Neuronal stem cell (in vitro differentiated cells): ENCODE results near the gene NAV2.
A peak's percentile ranks its signal among the peaks of the same experiment; 100 is the strongest.

Source experiments
- DNase-seq: peaks from one replicate; pipeline ENCODE4 v3.0.0-alpha.2; 2013; ENCODE audit warnings: low spot score
- H2AFZ ChIP-seq: one replicate; pipeline ENCODE4 v1.6.1; 2013; ENCODE audit warnings: mild to moderate bottlenecking, low read length, inconsistent platforms
- H2AK5ac ChIP-seq: 2 replicates; pipeline ENCODE4 v1.6.1; 2013; ENCODE audit warnings: low read depth, mild to moderate bottlenecking, inconsistent platforms, low read length, moderate library complexity, mixed read lengths
- H2BK120ac ChIP-seq: 2 replicates; pipeline ENCODE4 v1.6.1; 2013; ENCODE audit warnings: low read depth, mild to moderate bottlenecking, inconsistent platforms, low read length, moderate library complexity, mixed read lengths
- H2BK12ac ChIP-seq: one replicate; pipeline ENCODE4 v1.6.1; 2013; ENCODE audit warnings: low read length, inconsistent platforms
- H2BK15ac ChIP-seq: 2 replicates; pipeline ENCODE4 v1.6.1; 2013; ENCODE audit warnings: mild to moderate bottlenecking, low read length, inconsistent platforms, mixed read lengths
- H2BK5ac ChIP-seq: one replicate; pipeline ENCODE4 v1.6.1; 2013; ENCODE audit warnings: inconsistent platforms, mild to moderate bottlenecking, low read length, moderate library complexity
- H3K14ac ChIP-seq: one replicate; pipeline ENCODE4 v1.6.1; 2013; ENCODE audit warnings: low read length, inconsistent platforms
- H3K18ac ChIP-seq: 2 replicates; pipeline ENCODE4 v1.6.1; 2013; ENCODE audit warnings: low read length, inconsistent platforms
- H3K23ac ChIP-seq: 2 replicates; pipeline ENCODE4 v1.6.1; 2013; ENCODE audit warnings: low read depth, mild to moderate bottlenecking, mixed read lengths, low read length, inconsistent platforms; ENCODE audit not compliant: poor library complexity
- H3K27ac ChIP-seq: replicated peaks from 3 replicates; pipeline ENCODE4 v1.5.1; 2013; ENCODE audit warnings: low read length, inconsistent platforms
- H3K27me3 ChIP-seq, 3 experiments: 2 replicates each; pipeline ENCODE4 v1.6.1; 2013; ENCODE audit warnings: low read length in 3 of 3, mild to moderate bottlenecking in 2 of 3, inconsistent platforms in 1 of 3, low read depth in 1 of 3, mixed read lengths in 1 of 3, moderate library complexity in 1 of 3; ENCODE audit not compliant: control insufficient read depth in 3 of 3, insufficient read depth in 3 of 3
- H3K36me3 ChIP-seq, 2 donors: replicated peaks in 1 of 2; 2 replicates each; pipeline ENCODE4 v1.6.1; 2013; ENCODE audit warnings: low read length in 2 of 2; ENCODE audit not compliant: control insufficient read depth in 2 of 2, insufficient read depth in 2 of 2
- H3K4ac ChIP-seq: 2 replicates; pipeline ENCODE4 v1.6.1; 2013; ENCODE audit warnings: inconsistent platforms, mild to moderate bottlenecking, low read length, moderate library complexity
- H3K4me1 ChIP-seq, 2 donors: 1 replicate in 1 of 2; 2 replicates in 1 of 2; pipeline ENCODE4 v1.6.1; 2013; ENCODE audit warnings: low read length in 2 of 2, low read depth in 1 of 2; ENCODE audit not compliant: control insufficient read depth in 2 of 2, insufficient read depth in 1 of 2
- H3K4me2 ChIP-seq: one replicate; pipeline ENCODE4 v1.6.1; 2013; ENCODE audit warnings: mild to moderate bottlenecking, low read length, inconsistent platforms; ENCODE audit not compliant: insufficient read depth, poor library complexity, severe bottlenecking
- H3K4me3 ChIP-seq, 2 donors: 2 replicates each; pipeline ENCODE4 v1.5.1; 2013; ENCODE audit warnings: low read length in 2 of 2, mild to moderate bottlenecking in 2 of 2, inconsistent platforms in 1 of 2, moderate library complexity in 1 of 2
- H3K79me1 ChIP-seq: one replicate; pipeline ENCODE4 v1.6.1; 2013; ENCODE audit warnings: low read depth, mild to moderate bottlenecking, inconsistent platforms, low read length, moderate library complexity
- H3K9ac ChIP-seq: one replicate; pipeline ENCODE4 v1.6.1; 2013; ENCODE audit warnings: mild to moderate bottlenecking, low read depth, low read length, inconsistent platforms; ENCODE audit not compliant: poor library complexity
- H3K9me3 ChIP-seq, 2 donors: replicated peaks in 1 of 2; 2 replicates each; pipeline versions ENCODE3 to v1.6.1; 2013; ENCODE audit warnings: low read length in 2 of 2, mild to moderate bottlenecking in 2 of 2, inconsistent platforms in 1 of 2, low read depth in 1 of 2, mixed read lengths in 1 of 2, moderate library complexity in 1 of 2; ENCODE audit not compliant: control insufficient read depth in 2 of 2, insufficient read depth in 1 of 2
- H4K8ac ChIP-seq: one replicate; pipeline ENCODE4 v1.6.1; 2013; ENCODE audit warnings: low read depth, mild to moderate bottlenecking, inconsistent platforms, low read length, moderate library complexity
- H4K91ac ChIP-seq: one replicate; pipeline ENCODE4 v1.6.1; 2013; ENCODE audit warnings: low read length, low read depth, mild to moderate bottlenecking, inconsistent platforms; ENCODE audit not compliant: poor library complexity
- WGBS, 2 donors: extraction: QIAGEN DNeasy Blood & Tissue Kit; methylation state at CpG; one replicate each; pipeline ENCODE4 v1.1.7; 2013; ENCODE audit warnings: missing lambda C conversion rate in 2 of 2, mixed read lengths in 1 of 2; ENCODE audit not compliant: insufficient read length in 2 of 2, insufficient replicate concordance in 1 of 2; ENCODE audit errors: extremely low coverage in 2 of 2; 5-methylcytosine and 5-hydroxymethylcytosine counted together

Gene NAV2

DNA sequence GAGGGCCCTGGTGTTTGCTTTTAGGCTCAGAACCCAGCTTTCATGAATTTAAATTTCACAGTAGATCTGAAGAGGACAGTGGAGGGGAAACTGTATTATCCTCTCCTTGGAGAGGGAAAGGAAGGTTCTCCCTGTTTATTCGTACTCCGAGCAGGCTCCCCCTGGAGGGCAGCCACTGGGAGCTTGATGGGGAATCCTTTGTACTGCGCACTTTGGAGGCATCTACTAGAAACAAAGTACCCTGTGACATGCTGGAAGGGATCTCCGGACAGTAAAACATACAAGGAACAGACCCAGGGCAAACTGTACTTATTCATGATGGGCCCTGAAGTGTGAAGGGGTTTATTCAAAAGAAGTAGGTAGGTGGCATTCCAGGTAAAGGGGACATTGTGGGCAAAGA lies 27.2 kb downstream of the NAV2 start:
- no peaks in the 10 kb centered on the region for H3K36me3 ChIP-seq

DNA sequence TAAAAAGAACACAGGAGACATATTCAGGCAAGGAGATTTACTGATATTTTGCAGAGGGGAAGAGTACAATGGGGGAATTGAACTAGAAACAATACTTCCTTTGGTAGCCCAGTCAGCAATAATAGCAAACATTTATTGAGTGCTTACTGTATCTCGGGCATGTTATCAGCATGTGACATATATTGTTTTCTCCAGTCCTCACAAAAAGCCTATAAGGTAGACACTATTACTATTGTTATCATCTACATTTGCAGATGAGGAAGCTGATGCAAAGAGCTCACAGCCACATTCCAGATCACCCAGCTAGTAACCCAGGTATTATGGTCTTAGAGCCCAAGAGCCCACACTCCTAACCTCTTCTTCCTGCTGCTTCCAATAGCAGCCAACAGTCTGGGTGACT lies 27.9 kb downstream of the NAV2 start:
- Histone ChIP-seq H3K27ac (no peak overlapping the region), H4K91ac (no peak overlapping the region), H3K9ac (no peak overlapping the region), H3K23ac (no peak overlapping the region), H3K4me1 (peaks cover 6 to 19% of the 10 kb centered on the region in 2 donors), H2BK15ac (no peak overlapping the region), H3K79me1 (no peaks in the 10 kb centered on the region), H3K4me3 (no peak overlapping the region), H2AK5ac (no peak overlapping the region), H3K4ac (no peak overlapping the region), H2AFZ (no peak overlapping the region), H3K4me2 (no peak overlapping the region), H3K27me3 (no peaks in the 10 kb centered on the region), H3K14ac (no peak overlapping the region), H2BK12ac (no peak overlapping the region), H2BK120ac (no peak overlapping the region), H4K8ac (no peak overlapping the region), H3K18ac (no peak overlapping the region), H3K9me3 (peaks cover 0 to 4% of the 10 kb centered on the region in 2 donors), H2BK5ac (no peak overlapping the region), H3K36me3 (no peaks in the 10 kb centered on the region)
- WGBS, 2 donors: no CpG with 5 or more reads among the region's 1 CpG
- no peak for DNase-seq

More for the DNA sequence above, 27.2 kb downstream of the NAV2 start:
- no peak overlapping the region for H4K91ac ChIP-seq
- H2AFZ ChIP-seq: no peak overlapping the region
- H3K14ac ChIP-seq: no peak overlapping the region
- H3K27me3 ChIP-seq: no peaks in the 10 kb centered on the region
- H3K23ac ChIP-seq: no peak overlapping the region
- DNase-seq: no peak
- no peak overlapping the region for H2BK120ac ChIP-seq
- H3K9me3 ChIP-seq: no peaks in the 10 kb centered on the region
- H2BK12ac ChIP-seq: no peak overlapping the region
- no peak overlapping the region for H3K4me3 ChIP-seq
- H2BK15ac ChIP-seq: no peak overlapping the region
- no peak overlapping the region for H3K4ac ChIP-seq
- H3K4me2 ChIP-seq: no peak overlapping the region
- no peak overlapping the region for H3K27ac ChIP-seq
- no peaks in the 10 kb centered on the region for H3K79me1 ChIP-seq
- no peak overlapping the region for H4K8ac ChIP-seq
- peaks cover 6 to 22% of the 10 kb centered on the region in 2 donors for H3K4me1 ChIP-seq
- WGBS, 2 donors: no CpG with 5 or more reads among the region's 4 CpGs
- H2AK5ac ChIP-seq: no peak overlapping the region
- no peak overlapping the region for H3K9ac ChIP-seq
- no peak overlapping the region for H2BK5ac ChIP-seq
- H3K18ac ChIP-seq: no peak overlapping the region

DNA sequence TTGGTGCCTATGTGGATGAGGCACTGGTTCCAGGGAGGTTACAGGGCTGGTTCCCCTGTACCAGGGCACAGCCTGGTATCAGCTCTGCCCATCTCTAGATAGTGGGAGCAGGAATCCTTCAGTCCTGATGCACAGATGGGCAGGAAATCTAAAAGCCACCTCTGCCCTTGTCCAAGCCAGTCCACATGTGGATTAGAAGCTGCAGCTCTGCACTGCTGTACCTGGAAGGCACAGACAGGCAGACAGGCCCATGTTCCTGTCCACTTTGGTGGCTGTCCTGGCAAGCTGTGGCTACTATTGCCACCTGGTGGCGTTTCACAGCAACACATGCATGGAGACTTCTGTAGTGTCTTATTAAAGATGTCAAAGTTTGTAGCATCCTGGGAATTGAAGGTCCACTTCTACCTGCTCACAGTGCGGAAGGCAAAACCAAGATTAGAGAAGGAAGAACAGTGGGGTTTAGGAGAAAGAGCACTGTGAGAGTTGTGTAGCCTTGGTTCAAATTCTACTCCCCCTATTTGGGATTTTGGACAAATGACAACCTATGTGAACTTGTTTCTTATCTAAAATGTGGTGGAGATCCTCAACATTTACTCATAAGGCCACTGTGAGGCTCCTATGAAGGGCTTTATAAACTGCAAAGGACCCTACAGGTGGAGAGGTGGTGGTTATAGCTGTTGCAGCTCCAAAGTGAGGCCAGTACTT lies 30.1 kb downstream of the NAV2 start:
- Histone ChIP-seq H3K4me3 (no peak overlapping the region), H3K27me3 (no peaks in the 10 kb centered on the region), H4K8ac (no peak overlapping the region), H3K4me1 (peaks cover 5 to 6% of the 10 kb centered on the region in 2 donors), H3K4ac (no peak overlapping the region), H3K9ac (no peak overlapping the region), H3K23ac (no peak overlapping the region), H3K27ac (no peak overlapping the region), H2BK5ac (no peak overlapping the region), H3K18ac (no peak overlapping the region), H2BK15ac (no peak overlapping the region), H3K36me3 (no peaks in the 10 kb centered on the region), H3K9me3 (peaks cover 0 to 9% of the 10 kb centered on the region in 2 donors), H2BK12ac (no peak overlapping the region), H4K91ac (no peak overlapping the region), H3K79me1 (no peaks in the 10 kb centered on the region), H3K14ac (no peak overlapping the region), H3K4me2 (no peak overlapping the region), H2AFZ (no peak overlapping the region), H2AK5ac (no peak overlapping the region), H2BK120ac (peak overlapping the region; percentile 37)
- WGBS, 2 donors: no CpG with 5 or more reads among the region's 2 CpGs
- DNase-seq: peak; percentile 71

DNA sequence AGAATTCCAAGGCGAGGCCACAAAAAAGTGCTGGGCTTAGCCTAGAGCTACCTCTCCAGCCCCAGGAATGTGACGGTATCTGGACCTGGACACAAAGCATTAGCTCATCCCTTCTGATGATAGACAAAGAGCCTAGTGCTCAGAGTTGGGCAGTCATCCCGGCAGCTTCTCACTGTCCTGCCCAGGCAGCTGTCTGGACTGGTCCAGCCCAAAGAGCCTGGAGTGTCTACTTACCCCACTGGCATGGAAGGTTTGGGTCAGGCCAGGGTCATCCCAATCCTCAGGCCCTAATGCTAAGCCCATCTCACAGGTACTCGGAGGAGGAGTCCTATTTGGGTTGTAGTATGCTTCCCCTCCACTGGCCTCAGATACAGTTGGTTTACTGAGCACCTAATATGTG lies 31.0 kb downstream of the NAV2 start:
- Histone ChIP-seq H2BK5ac (no peak overlapping the region), H3K4me1 (peaks cover 5 to 6% of the 10 kb centered on the region in 2 donors), H2AFZ (no peak overlapping the region), H4K8ac (no peak overlapping the region), H2BK120ac (no peak overlapping the region), H3K18ac (no peak overlapping the region), H2BK15ac (no peak overlapping the region), H4K91ac (no peak overlapping the region), H3K14ac (no peak overlapping the region), H3K9me3 (peaks cover 0 to 9% of the 10 kb centered on the region in 2 donors), H3K27ac (no peak overlapping the region), H3K4ac (no peak overlapping the region), H3K36me3 (no peaks in the 10 kb centered on the region), H3K79me1 (no peaks in the 10 kb centered on the region), H2BK12ac (no peak overlapping the region), H3K9ac (no peak overlapping the region), H2AK5ac (no peak overlapping the region), H3K4me3 (no peak overlapping the region), H3K4me2 (no peak overlapping the region), H3K27me3 (no peaks in the 10 kb centered on the region), H3K23ac (no peak overlapping the region)
- WGBS, 2 donors: no CpG with 5 or more reads among the region's 4 CpGs
- DNase-seq: no peak
